H1 (cell line): ENCODE measurements around the gene GARNL3. TPM values are rescaled to one million over a fixed set of nuclear protein-coding genes. Genes with fewer than 3 reads are reported as not detected.

Source experiments
- CTCF ChIA-PET: fragments of 300-600 bp; sonication (Branson Sonifier 250); formaldehyde crosslinking; loops from one replicate; lab custom pipeline; 2021; ENCODE audit not compliant: partially characterized antibody; lab: Charles Lee
- POLR2A ChIA-PET: fragments of 300-600 bp; sonication (Branson Sonifier 250); formaldehyde crosslinking; loops from one replicate; lab custom pipeline; 2021; ENCODE audit warnings: inconsistent platforms; ENCODE audit not compliant: partially characterized antibody; lab: Charles Lee
- DNase-seq, 2 experiments: peaks; one replicate each; pipeline versions ENCODE4 v3.0.0 to v3.0.0-alpha.2; 2010 to 2022; ENCODE audit warnings: low spot score in 2 of 2, low read depth in 1 of 2, mixed read lengths in 1 of 2
- FAIRE-seq: peaks from 2 replicates; lab custom pipeline; 2011; peaks lifted over from hg19 to GRCh38; lab: Jason Lieb, UNC
- H2AFZ ChIP-seq: 2 replicates; pipeline ENCODE4 v1.8.1; 2012; ENCODE audit warnings: low read length, inconsistent platforms
- H2AK5ac ChIP-seq: 2 replicates; pipeline ENCODE4 v1.6.1; 2013; ENCODE audit warnings: low read depth, low read length
- H2BK120ac ChIP-seq: replicated peaks from 2 replicates; pipeline ENCODE3; 2013; ENCODE audit warnings: low read depth, low read length, inconsistent platforms
- H2BK12ac ChIP-seq: 2 replicates; pipeline ENCODE4 v1.6.1; 2013; ENCODE audit warnings: low read depth, low read length
- H2BK15ac ChIP-seq: 2 replicates; pipeline ENCODE4 v1.6.1; 2013; ENCODE audit warnings: low read length
- H2BK20ac ChIP-seq: 2 replicates; pipeline ENCODE4 v1.6.1; 2013; ENCODE audit warnings: low read length
- H2BK5ac ChIP-seq: 2 replicates; pipeline ENCODE4 v1.6.1; 2013; ENCODE audit warnings: low read depth, low read length
- H3K14ac ChIP-seq: 2 replicates; pipeline ENCODE4 v1.6.1; 2013; ENCODE audit warnings: inconsistent platforms; ENCODE audit not compliant: insufficient read length
- H3K18ac ChIP-seq: 2 replicates; pipeline ENCODE4 v1.6.1; 2013; ENCODE audit warnings: low read length; ENCODE audit errors: extremely low read depth
- H3K23ac ChIP-seq: 2 replicates; pipeline ENCODE4 v1.6.1; 2013; ENCODE audit warnings: inconsistent platforms; ENCODE audit not compliant: insufficient read length
- H3K23me2 ChIP-seq: 2 replicates; pipeline ENCODE4 v1.6.1; 2013; ENCODE audit warnings: low read depth, low read length
- H3K27ac ChIP-seq: 2 replicates; pipeline ENCODE4 v1.6.1; 2011; ENCODE audit warnings: low read depth, low read length, inconsistent platforms
- H3K27me3 ChIP-seq, 4 experiments: replicated peaks in 1 of 4; 1 replicate in 1 of 4; 2 replicates in 3 of 4; pipeline versions ENCODE4 v1.6.1 to v1.8.1; 2011 to 2013; ENCODE audit warnings: low read length in 3 of 4, mild to moderate bottlenecking in 3 of 4, inconsistent platforms in 2 of 4, mixed read lengths in 2 of 4, moderate library complexity in 1 of 4; ENCODE audit not compliant: control insufficient read depth in 3 of 4, insufficient read depth in 3 of 4; ENCODE audit errors: extremely low read depth in 1 of 4
- H3K36me3 ChIP-seq, 4 experiments: 2 replicates each; pipeline versions ENCODE4 v1.6.1 to v1.8.1; 2011 to 2013; ENCODE audit warnings: mild to moderate bottlenecking in 4 of 4, low read length in 3 of 4, moderate library complexity in 2 of 4, control low read depth in 1 of 4, inconsistent platforms in 1 of 4; ENCODE audit not compliant: insufficient read depth in 4 of 4, control insufficient read depth in 2 of 4
- H3K4ac ChIP-seq: replicated peaks from 2 replicates; pipeline ENCODE3; 2013; ENCODE audit warnings: low read length, low read depth, mixed read lengths, inconsistent platforms; ENCODE audit not compliant: insufficient read length
- H3K4me1 ChIP-seq, 4 experiments: replicated peaks in 1 of 4; 1 replicate in 1 of 4; 2 replicates in 3 of 4; pipeline versions ENCODE4 v1.6.1 to v1.8.1; 2011 to 2013; ENCODE audit warnings: low read length in 3 of 4, inconsistent platforms in 2 of 4, mixed read lengths in 1 of 4; ENCODE audit not compliant: insufficient read depth in 4 of 4, control insufficient read depth in 3 of 4
- H3K4me2 ChIP-seq, 2 experiments: 2 replicates each; pipeline versions ENCODE4 v1.6.1 to v1.8.1; 2011 to 2013; ENCODE audit warnings: low read depth in 2 of 2, low read length in 2 of 2, control low read depth in 1 of 2, inconsistent platforms in 1 of 2, mild to moderate bottlenecking in 1 of 2; ENCODE audit not compliant: insufficient read depth in 1 of 2
- H3K4me3 ChIP-seq, 4 experiments: fragments of 200-600, 300-600 bp in 1 of 4; sonication (generic), shearing (Covaris generic), sonication (Bioruptor Twin) in 1 of 4; 2 replicates each; pipeline versions ENCODE4 v1.5.1 to v1.8.1; 2011 to 2016; ENCODE audit warnings: low read length in 4 of 4, low read depth in 3 of 4, control low read depth in 2 of 4, inconsistent platforms in 2 of 4, mild to moderate bottlenecking in 2 of 4, mixed read lengths in 1 of 4, moderate library complexity in 1 of 4; ENCODE audit not compliant: insufficient read depth in 2 of 4; ENCODE audit errors: extremely low read depth in 1 of 4
- H3K56ac ChIP-seq: replicated peaks from 2 replicates; pipeline ENCODE3; 2013; ENCODE audit warnings: low read depth, mild to moderate bottlenecking, mixed read lengths, low read length, inconsistent platforms; ENCODE audit not compliant: insufficient read length
- H3K79me1 ChIP-seq: 2 replicates; pipeline ENCODE4 v1.6.1; 2013; ENCODE audit warnings: low read depth, low read length, control low read depth
- H3K79me2 ChIP-seq, 2 experiments: 2 replicates each; pipeline versions ENCODE4 v1.6.1 to v1.8.1; 2012 to 2013; ENCODE audit warnings: low read length in 2 of 2, mild to moderate bottlenecking in 2 of 2, inconsistent platforms in 1 of 2; ENCODE audit not compliant: insufficient read depth in 2 of 2, control insufficient read depth in 1 of 2
- H3K9ac ChIP-seq, 4 experiments: replicated peaks in 1 of 4; 1 replicate in 1 of 4; 2 replicates in 3 of 4; pipeline versions ENCODE4 v1.6.1 to v1.8.1; 2011 to 2013; ENCODE audit warnings: low read depth in 3 of 4, low read length in 3 of 4, control low read depth in 2 of 4, mild to moderate bottlenecking in 2 of 4, moderate library complexity in 2 of 4, inconsistent platforms in 1 of 4; ENCODE audit errors: extremely low read depth in 1 of 4
- H3K9me3 ChIP-seq, 2 experiments: 2 replicates each; pipeline versions ENCODE4 v1.6.1 to v1.8.1; 2012 to 2013; ENCODE audit warnings: mild to moderate bottlenecking in 2 of 2, moderate library complexity in 2 of 2, control low read depth in 1 of 2, inconsistent platforms in 1 of 2, low read depth in 1 of 2, low read length in 1 of 2, mixed read lengths in 1 of 2; ENCODE audit not compliant: insufficient read depth in 2 of 2
- H4K20me1 ChIP-seq, 2 experiments: replicated peaks in 1 of 2; 2 replicates each; pipeline versions ENCODE3 to v1.8.1; 2011 to 2013; ENCODE audit warnings: inconsistent platforms in 2 of 2, low read length in 2 of 2, mild to moderate bottlenecking in 1 of 2; ENCODE audit not compliant: insufficient read depth in 2 of 2, control insufficient read depth in 1 of 2
- H4K5ac ChIP-seq: 2 replicates; pipeline ENCODE4 v1.6.1; 2013; ENCODE audit warnings: low read length, low read depth, mixed read lengths, inconsistent platforms; ENCODE audit not compliant: insufficient read length
- H4K8ac ChIP-seq: 2 replicates; pipeline ENCODE4 v1.8.0; 2013; ENCODE audit warnings: mild to moderate bottlenecking, moderate library complexity, low read length, inconsistent platforms; ENCODE audit not compliant: insufficient read depth; ENCODE audit errors: extremely low read depth
- H4K91ac ChIP-seq: replicated peaks from 2 replicates; pipeline ENCODE3; 2013; ENCODE audit warnings: low read length, mixed read lengths, inconsistent platforms; ENCODE audit not compliant: insufficient read length
- EZH2 ChIP-seq: fragments of 200-600 bp; sonication (generic); IDR thresholded peaks from 2 replicates; pipeline ENCODE4 v1.7.1; 2012; ENCODE audit warnings: low read depth, mild to moderate bottlenecking, moderate library complexity, low read length, inconsistent platforms; ENCODE audit not compliant: severe bottlenecking
- HDAC2 ChIP-seq, 2 experiments: fragments of 300-600 bp in 1 of 2; sonication (generic) in 1 of 2; IDR thresholded peaks; 2 replicates each; pipeline ENCODE4 v1.6.1; 2011 to 2012; ENCODE audit warnings: low read depth in 2 of 2, low read length in 2 of 2, mild to moderate bottlenecking in 2 of 2, moderate library complexity in 2 of 2, borderline replicate concordance in 1 of 2, inconsistent platforms in 1 of 2
- KDM1A ChIP-seq: fragments of 200-600, 300-600 bp; sonication (generic); IDR thresholded peaks from 2 replicates; pipeline ENCODE4 v1.7.1; 2016; ENCODE audit warnings: mild to moderate bottlenecking, low read length, borderline replicate concordance
- NANOG ChIP-seq: IDR thresholded peaks from 2 replicates; pipeline ENCODE4 v1.6.1; 2011; ENCODE audit warnings: low read length, low read depth, mild to moderate bottlenecking, inconsistent platforms; ENCODE audit not compliant: insufficient read depth, poor library complexity, severe bottlenecking
- PHF8 ChIP-seq: fragments of 200-600 bp; sonication (generic); conservative IDR thresholded peaks from 2 replicates; pipeline ENCODE4 v1.7.1; 2012; ENCODE audit warnings: low read depth, mild to moderate bottlenecking, inconsistent platforms, low read length, moderate library complexity
- RNF2 ChIP-seq: fragments of 200-900, 300-1000 bp; sonication (generic); IDR thresholded peaks from 2 replicates; pipeline ENCODE4 v1.7.1; 2016; ENCODE audit warnings: borderline replicate concordance, low read depth, mild to moderate bottlenecking, antibody characterized with exemption, low read length; ENCODE audit not compliant: poor library complexity, severe bottlenecking; ENCODE audit errors: missing control alignments
- RXRA ChIP-seq: IDR thresholded peaks from 2 replicates; pipeline ENCODE4 v1.6.1; 2011; ENCODE audit warnings: low read depth, mild to moderate bottlenecking, low read length, moderate library complexity; ENCODE audit not compliant: insufficient read depth
- SAP30 ChIP-seq: fragments of 300-600 bp; sonication (generic); IDR thresholded peaks from 2 replicates; pipeline ENCODE4 v1.7.1; 2012; ENCODE audit warnings: low read length, moderate library complexity, mild to moderate bottlenecking, inconsistent platforms; ENCODE audit not compliant: insufficient read depth, insufficient replicate concordance
- SIRT6 ChIP-seq: IDR thresholded peaks from one replicate; pipeline ENCODE4 v1.7.1; 2012; ENCODE audit warnings: low read length, inconsistent platforms
- SP2 ChIP-seq: IDR thresholded peaks from 2 replicates; pipeline ENCODE4 v1.6.1; 2012; ENCODE audit warnings: mild to moderate bottlenecking, low read length, inconsistent platforms
- WGBS, 2 experiments: shearing (Covaris generic) in 1 of 2; methylation state at CpG; one replicate each; pipeline versions ENCODE4 v1.1.6 to v1.1.7; 2013 to 2015; ENCODE audit warnings: low lambda C conversion rate in 2 of 2, mixed read lengths in 2 of 2, inconsistent platforms in 1 of 2, low coverage in 1 of 2, missing lambda C conversion rate in 1 of 2; ENCODE audit not compliant: insufficient replicate concordance in 2 of 2, insufficient coverage in 1 of 2, insufficient read length in 1 of 2; ENCODE audit errors: extremely low coverage in 1 of 2, missing lambda C conversion rate in 1 of 2; 5-methylcytosine and 5-hydroxymethylcytosine counted together
- polyA plus RNA-seq, 7 experiments: library from polyadenylated mRNA; depleted of rRNA in 3 of 7; stranded (reverse) in 5 of 7; unstranded in 2 of 7; fragments of >200 nt in 5 of 7; fragments of 200-250 nt in 2 of 7; gene quantifications; 1 replicate in 5 of 7; 2 replicates in 1 of 7; 4 replicates in 1 of 7; pipeline versions ENCODE4 v1.2.1 to v1.2.3, GENCODE V29; 2011 to 2013; ENCODE audit warnings: missing spikeins in 2 of 7, mixed read lengths in 2 of 7
- total RNA-seq: library from RNA; stranded (reverse); fragmentation: NEBNext Ultra II Directional; extraction: Animal tissue kit (Norgen Biotek cat#: 25700); gene quantifications from 2 replicates; pipeline ENCODE4 v1.2.1, GENCODE V29; 2021

GARNL3 gene
- total and polyA plus RNA-seq, 2 of the 8 experiments (the other 6 are each of a cell fraction or from before 2014, with no cell fraction given), result 6.5 to 18.3 TPM

GRCh38 chr9:127351182-127352166, 86.9 kb downstream of the GARNL3 start:
- FAIRE-seq, result no peak
- Histone ChIP-seq H3K79me2 (no peaks in the 10 kb centered on the region), H2AK5ac (no peak overlapping the region), H4K5ac (no peak overlapping the region), H3K4ac (no peak overlapping the region), H3K79me1 (peaks cover 2% of the 10 kb centered on the region; the same call in 1 of the 2 replicates), H3K23ac (no peak overlapping the region), H3K14ac (no peak overlapping the region), H2AFZ (no peak overlapping the region), H2BK15ac (no peak overlapping the region), H3K23me2 (no peaks in the 10 kb centered on the region), H4K20me1 (no peaks in the 10 kb centered on the region), H3K9ac (no peak overlapping the region), H3K56ac (no peak overlapping the region), H3K27ac (no peak overlapping the region), H3K18ac (no peak overlapping the region), H3K4me1 (peaks cover 7 to 25% (median 18%) of the 10 kb centered on the region in 4 experiments), H2BK120ac (no peak overlapping the region), H4K91ac (no peak overlapping the region), H2BK12ac (no peak overlapping the region), H3K27me3 (no peaks in the 10 kb centered on the region), H2BK5ac (no peak overlapping the region), H3K9me3 (no peaks in the 10 kb centered on the region), H3K4me3 (no peak overlapping the region), H4K8ac (no peak overlapping the region), H2BK20ac (no peak overlapping the region), H3K4me2 (no peak overlapping the region), H3K36me3 (no peaks in the 10 kb centered on the region; a peak in 1 of 8 replicates)
- CTCF ChIA-PET, result interaction anchor here (0.6 to 1.4 kb wide), 3 partner anchors 29 to 153 kb away, joined by 3 to 4 read pairs (median 3); no protein-coding TSS in a partner anchor
- DNase-seq, result no peak
- POLR2A ChIA-PET, result interaction anchor here (1.2 kb wide), 1 partner anchor 46 kb away, joined by 3 read pairs; the partner anchor contains the start of gene SLC2A8
- 85% methylated on average over 4 of the region's 4 CpGs; no CpG with 5 or more reads in 1 of the 2 experiments for WGBS, 2 experiments
- TF ChIP-seq PHF8 (no peak), HDAC2 (IDR thresholded peaks at IDR 0.05; ENCODE audit: borderline replicate concordance in 1 of 2, low read depth in 2 of 2, low read length in 2 of 2) (no peak), KDM1A (no peak), SIRT6 (no peak), EZH2 (no peak), RNF2 (no peak), RXRA (no peak), NANOG (no peak), SAP30 (no peak), SP2 (no peak)
